GM12873 (cell line): Measurements from ENCODE around the gene GUCD1.

Experiments
- CTCF ChIP-seq: IDR thresholded peaks from 2 replicates; pipeline ENCODE4 v1.5.1; 2012; ENCODE audit warnings: low read depth, mild to moderate bottlenecking, moderate library complexity, low read length, control low read depth; ENCODE audit not compliant: insufficient read depth; ENCODE audit errors: missing control alignments

The GUCD1 gene

GRCh38 chr22:24563246-24563645, 8.3 kb upstream of the GUCD1 start:
- no peak for TF ChIP-seq CTCF

GRCh38 chr22:24559471-24559870, 4.5 kb upstream of the GUCD1 start:
- no peak for TF ChIP-seq CTCF

DNA sequence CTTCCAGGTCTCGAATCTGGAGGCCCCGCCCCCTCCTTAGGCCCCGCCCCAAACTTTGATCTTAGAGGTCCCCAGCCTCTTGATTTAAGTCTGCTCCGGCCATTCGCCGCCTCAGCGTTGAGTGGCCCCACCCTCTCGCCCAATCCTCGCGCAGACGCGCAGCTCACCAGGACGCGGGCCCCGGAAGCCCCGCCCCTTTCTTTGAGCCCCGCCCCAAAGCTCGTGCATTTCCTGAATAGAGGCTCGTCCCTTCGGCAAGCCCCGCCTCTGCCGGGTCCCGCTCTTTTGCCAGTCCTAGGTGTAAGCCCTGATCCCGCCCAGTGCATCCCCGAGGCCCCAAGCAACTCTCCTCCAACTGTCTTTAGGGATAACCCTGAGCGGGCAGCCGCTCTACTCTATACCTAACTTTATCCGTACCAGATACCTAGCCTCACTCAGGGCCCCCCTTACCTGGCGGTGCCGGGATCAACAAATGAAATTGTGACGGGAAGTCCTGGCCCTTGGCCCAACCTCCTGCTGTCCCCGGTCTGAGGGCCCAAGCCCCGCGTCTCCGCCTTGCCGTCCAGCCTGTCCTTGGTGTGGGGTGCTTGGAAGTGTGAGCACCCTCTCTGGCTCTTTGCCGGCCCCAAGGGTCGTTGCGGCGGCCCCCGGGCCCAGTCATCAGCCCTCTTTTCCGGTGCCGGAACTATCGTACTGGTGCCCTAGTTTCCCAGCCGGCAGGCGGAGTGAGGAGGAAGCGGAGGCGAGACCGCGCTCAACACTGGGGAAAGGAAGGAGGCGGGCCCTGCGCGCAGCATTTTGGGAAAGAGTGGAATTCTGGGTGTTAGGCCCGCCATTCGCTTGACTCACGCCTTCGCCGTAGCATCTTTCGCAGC, 464 bp upstream of the GUCD1 start, which contains the start of gene SNRPD3:
TSS of gene SNRPD3 (plus strand) at position 835 of the 875 bp plus-strand sequence. CDS start 1,676 bp downstream, outside the sequence.
- TF ChIP-seq CTCF = no peak

- TF ChIP-seq CTCF = no peak
Measured at GRCh38 chr22:24553597-24554312, 1.2 kb downstream of the GUCD1 start.

DNA sequence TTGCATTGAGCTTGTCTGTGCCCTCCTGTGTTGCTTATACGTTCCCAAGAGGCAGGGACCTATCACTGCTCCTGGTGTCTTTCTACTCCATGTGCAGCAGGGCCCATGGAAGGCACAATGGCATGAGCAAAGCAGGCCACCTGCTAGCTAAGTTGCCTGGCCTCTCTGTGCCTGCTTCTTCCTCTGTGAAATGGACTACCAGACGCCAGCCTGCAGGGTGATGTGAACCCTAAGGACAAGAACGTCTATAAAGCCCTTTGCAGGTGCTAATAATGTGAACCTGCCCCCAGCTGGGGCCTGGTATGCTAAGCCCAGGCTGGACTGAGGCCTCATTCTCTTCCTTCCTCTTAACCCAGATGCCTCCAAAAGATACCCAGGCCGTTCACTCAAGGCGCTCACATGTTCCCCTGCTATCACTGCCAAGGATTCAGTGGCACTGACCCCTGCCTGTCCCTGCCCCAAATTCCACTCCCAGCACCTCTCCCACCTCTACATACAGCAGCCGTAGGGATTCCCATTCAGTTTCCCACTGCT, 4.0 kb downstream of the GUCD1 start:
- no peak for TF ChIP-seq CTCF

GRCh38 chr22:24550028-24550901, 4.7 kb downstream of the GUCD1 start:
- no peak for TF ChIP-seq CTCF

GRCh38 chr22:24548812-24549211, 6.1 kb downstream of the GUCD1 start:
- TF ChIP-seq CTCF = no peak
